ENCODE measurements around the gene PTGIS. TPM values are rescaled to one million over a fixed set of nuclear protein-coding genes. Genes with fewer than 3 reads are reported as not detected.

Gene PTGIS
- total RNA-seq, 2 donors from 2014 or later = 45.2 to 124 TPM

GRCh38 chr20:49583669-49584417, 15.9 kb upstream of the PTGIS start:
- peak; percentile 80 to 88 for ATAC-seq
- intact Hi-C loops (cut with DNase I) = no loop called here
- DNase-seq = peak; percentile 87

GRCh38 chr20:49583343-49583668, 15.4 kb upstream of the PTGIS start:
- ATAC-seq = no peak
- intact Hi-C loops (cut with DNase I) = no loop called here
- DNase-seq = no peak

GRCh38 chr20:49582413-49583334, 14.7 kb upstream of the PTGIS start:
- no peak for DNase-seq
- intact Hi-C loops (cut with DNase I) = no loop called here
- ATAC-seq = no peak

DNA sequence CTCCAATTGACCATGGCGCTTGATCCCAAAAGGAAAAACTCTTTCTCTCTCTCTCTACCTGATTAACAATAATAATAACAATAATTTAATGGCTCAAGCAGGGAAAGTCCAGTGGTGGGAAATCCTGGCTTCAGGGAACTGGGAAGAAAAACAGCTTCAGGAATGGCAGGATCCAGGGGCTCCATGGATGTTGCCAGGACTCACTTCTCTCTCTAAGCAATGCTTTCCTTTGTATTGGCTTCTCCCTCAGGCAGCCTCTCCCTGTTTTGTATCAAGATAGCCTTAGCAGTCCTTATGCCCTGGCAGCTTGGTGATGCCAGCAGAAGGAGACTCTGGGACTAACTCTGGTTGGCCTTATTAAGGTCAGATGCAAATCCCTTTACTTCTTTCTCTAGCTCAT, 13.5 kb upstream of the PTGIS start:
- DNase-seq (no peak), ATAC-seq (no peak)
- intact Hi-C loops (cut with DNase I) = no loop called here

GRCh38 chr20:49580813-49581174, 12.9 kb upstream of the PTGIS start:
- intact Hi-C loops (cut with DNase I) = no loop called here
- ATAC-seq (no peak), DNase-seq (no peak)

- intact Hi-C loops (cut with DNase I) = no loop called here
- DNase-seq = peak; percentile 41
- peak; percentile 9 to 12 for ATAC-seq
Observed at GRCh38 chr20:49579874-49580812, 12.2 kb upstream of the PTGIS start.

- no peak for ATAC-seq
- no peak for DNase-seq
- intact Hi-C loops (cut with DNase I) = no loop called here
Observed at GRCh38 chr20:49579195-49579594, 11.3 kb upstream of the PTGIS start.

DNA sequence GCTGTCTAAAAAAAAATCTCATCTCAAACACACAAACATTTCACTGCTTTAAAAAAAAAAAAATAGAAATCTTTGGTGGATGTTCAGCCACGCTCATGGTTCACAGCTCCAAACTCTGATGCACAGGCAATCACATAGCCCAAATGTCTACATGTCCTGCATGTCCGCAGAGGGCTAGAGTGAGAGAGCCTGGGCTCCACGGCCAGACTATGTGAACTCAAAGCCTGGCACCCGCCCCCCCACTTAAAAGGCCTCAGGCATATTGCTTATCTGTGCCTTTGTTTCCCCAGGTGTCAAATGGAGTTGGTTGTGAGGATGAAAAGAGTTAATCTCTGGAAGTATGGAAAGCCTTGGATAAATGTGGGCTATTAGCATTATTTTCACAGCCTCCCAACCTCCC, 10.5 kb upstream of the PTGIS start:
- intact Hi-C loops (cut with DNase I) = no loop called here
- no peak for DNase-seq
- ATAC-seq = no peak

- intact Hi-C loops (cut with DNase I) = no loop called here
- DNase-seq (peak; percentile 39), ATAC-seq (peak in 1 of 2 donors; percentile 23)
Observed at GRCh38 chr20:49575551-49576060, 7.7 kb upstream of the PTGIS start.

DNA sequence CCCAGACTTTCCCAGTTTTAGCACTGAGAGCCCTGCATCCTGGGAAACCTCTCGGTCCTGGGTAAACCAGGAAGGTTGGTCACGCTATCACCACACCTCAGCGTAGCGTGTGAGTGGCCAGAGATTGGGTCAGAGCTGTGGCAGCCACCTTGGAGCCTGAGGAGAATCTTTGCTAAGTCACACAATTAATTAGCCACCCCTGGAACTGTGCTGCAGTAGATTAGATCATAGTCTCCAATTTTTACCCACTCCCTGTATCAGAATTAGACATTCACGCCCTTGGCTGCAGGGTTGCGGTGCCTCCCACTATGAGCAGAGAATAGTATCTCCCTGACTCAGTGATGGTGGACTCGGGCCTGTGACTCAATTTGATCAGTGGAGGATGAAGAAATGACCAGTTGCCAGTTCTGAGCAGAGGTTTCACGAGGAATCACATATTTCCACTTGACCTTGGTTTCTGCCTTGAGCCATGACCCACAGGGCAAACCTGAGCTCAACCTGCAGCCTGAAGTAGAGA, 6.0 kb upstream of the PTGIS start:
- intact Hi-C loops (cut with DNase I) = no loop called here
- ATAC-seq (peak in 1 of 2 donors; percentile 80), DNase-seq (peak; percentile 60)

GRCh38 chr20:49572857-49573256, 4.9 kb upstream of the PTGIS start:
- DNase-seq (no peak), ATAC-seq (no peak)
- intact Hi-C loops (cut with DNase I) = no loop called here

GRCh38 chr20:49571553-49571835, 3.6 kb upstream of the PTGIS start:
- no peak for ATAC-seq
- DNase-seq = no peak
- intact Hi-C loops (cut with DNase I) = no loop called here

DNA sequence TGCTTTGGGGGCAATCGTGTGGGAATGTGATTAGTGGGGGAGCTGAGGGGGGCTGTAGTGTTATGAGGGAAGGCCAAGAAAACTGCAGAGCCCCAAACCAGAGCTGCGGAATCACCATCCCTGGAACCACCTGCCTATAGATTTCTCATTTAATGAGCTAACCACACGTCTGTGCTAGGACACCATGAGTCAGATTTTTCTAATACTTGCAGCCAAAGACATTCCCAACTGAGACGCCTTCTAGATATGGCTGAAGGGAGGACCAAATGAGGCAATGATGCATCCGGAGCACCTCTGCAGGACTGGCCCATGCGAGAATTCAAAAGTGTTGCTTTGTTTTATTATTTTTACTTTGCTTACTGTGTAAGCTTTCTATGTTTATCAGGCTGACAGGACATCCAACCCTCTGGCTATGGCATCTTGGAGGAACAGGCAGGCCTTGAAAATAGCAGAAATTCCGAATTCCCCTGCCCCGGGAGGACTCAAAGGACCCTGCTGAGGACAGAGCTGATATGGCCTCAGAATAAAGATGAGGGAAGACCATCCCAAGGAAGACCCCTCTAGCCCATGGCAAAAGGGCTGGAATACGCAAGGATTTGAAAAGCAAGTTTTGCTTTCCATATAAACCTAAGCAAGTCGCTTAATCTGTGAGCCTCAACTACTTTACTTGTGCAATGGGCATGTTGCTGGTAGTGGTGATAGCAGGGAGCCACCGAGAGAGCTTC, 3.1 kb upstream of the PTGIS start:
- intact Hi-C loops (cut with DNase I) = no loop called here
- DNase-seq (no peak), ATAC-seq (peak in 1 of 2 donors; percentile 7)

GRCh38 chr20:49570161-49570827, 2.4 kb upstream of the PTGIS start:
- ATAC-seq = no peak

DNA sequence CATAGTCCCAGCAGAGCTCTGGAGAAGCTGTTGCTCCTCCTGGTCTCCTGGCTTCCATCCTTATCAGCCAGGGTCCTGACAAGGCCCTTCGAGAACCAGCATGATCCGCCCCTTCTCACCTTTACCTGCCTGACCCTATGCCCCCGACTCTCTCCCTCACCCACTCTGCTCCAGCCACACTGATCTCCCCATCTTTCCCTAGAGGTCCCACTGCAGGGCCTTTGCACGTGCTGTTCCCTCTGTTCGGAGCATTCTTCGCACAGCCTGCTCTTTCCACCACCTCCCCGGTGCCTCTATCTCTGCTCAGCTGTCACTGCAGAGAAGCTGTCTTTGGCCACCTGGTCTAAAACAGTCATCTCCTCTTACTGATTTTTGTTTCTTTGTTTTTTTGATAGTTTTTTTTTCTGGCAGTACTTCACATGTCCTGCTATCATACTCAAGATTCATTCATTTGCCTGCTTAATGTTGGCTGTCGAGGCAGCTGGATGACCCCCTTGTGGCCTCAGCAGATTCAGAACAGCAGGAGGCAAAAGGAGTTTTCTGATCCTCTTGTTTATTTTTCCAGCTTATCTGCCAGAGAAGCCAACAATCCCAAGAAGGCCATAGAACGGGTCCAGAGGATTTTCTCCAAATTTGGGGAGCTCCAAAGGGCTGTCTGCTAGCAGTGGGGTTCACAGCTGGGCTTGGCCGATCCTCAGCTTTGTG, 1.6 kb upstream of the PTGIS start:
- ATAC-seq (no peak), DNase-seq (peak; percentile 48)
- intact Hi-C loops (cut with DNase I) = no loop called here

More at GRCh38 chr20:49570161-49570827, 2.4 kb upstream of the PTGIS start:
- DNase-seq = no peak
- intact Hi-C loops (cut with DNase I) = no loop called here

DNA sequence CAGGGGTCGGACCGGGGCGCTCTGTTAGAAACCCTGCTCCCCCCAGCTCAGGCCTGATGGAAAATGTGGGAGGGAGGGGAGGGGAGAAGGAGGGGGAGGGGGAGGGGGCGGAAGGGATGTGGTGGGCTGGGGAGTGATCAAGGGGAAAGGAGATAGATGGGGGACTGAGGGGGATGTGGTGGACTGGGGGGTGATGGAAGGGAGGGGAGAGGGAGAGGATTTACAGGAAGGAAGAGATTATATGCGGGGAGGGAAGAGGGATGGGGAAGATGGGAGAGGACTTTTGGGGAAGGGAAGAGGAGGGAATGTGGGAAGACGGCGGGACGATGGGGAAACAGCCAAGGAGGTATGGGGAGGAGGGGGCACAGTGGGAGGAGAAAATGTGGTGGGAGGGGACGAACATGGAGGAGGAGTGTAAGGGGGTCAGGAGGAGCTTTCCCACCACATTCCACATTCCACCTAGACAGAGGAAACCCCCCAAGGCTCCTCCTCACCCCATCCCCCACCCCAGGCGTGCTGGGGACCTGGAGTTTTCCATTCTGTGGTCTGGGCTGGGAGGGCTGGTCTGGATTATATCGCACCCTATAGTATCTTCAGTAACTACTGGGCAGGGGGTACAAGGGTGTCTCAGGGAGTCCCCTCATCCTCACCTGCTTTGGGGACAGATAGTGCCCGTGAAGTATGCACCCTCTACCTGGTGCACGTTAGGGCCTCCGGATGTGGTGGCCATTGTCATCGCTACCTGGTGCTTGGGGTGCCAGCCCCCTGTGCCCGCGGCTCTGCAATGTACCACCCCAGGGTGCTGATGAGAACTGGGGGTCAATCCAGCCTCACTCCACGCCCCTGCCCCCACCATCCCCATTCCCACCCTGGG, 578 bp upstream of the PTGIS start:
- ATAC-seq = peak; percentile 27 to 56
- DNase-seq = peak; percentile 55
- intact Hi-C loops (cut with DNase I) = no loop called here
